Activated T-cell treated with anti-CD3 and anti-CD28 coated beads for 24 hours (primary cell): ENCODE results near the gene CNIH4.
"Not testable (repeated sequence)": the region's sequence is repeated elsewhere in the genome, so short reads cannot be mapped to it uniquely, and the experiment has no call there.

Experiments used
- DNase-seq: peaks from one replicate; pipeline ENCODE4 v3.0.0-alpha.2; 2020; ENCODE audit warnings: low read depth

The CNIH4 gene

DNA sequence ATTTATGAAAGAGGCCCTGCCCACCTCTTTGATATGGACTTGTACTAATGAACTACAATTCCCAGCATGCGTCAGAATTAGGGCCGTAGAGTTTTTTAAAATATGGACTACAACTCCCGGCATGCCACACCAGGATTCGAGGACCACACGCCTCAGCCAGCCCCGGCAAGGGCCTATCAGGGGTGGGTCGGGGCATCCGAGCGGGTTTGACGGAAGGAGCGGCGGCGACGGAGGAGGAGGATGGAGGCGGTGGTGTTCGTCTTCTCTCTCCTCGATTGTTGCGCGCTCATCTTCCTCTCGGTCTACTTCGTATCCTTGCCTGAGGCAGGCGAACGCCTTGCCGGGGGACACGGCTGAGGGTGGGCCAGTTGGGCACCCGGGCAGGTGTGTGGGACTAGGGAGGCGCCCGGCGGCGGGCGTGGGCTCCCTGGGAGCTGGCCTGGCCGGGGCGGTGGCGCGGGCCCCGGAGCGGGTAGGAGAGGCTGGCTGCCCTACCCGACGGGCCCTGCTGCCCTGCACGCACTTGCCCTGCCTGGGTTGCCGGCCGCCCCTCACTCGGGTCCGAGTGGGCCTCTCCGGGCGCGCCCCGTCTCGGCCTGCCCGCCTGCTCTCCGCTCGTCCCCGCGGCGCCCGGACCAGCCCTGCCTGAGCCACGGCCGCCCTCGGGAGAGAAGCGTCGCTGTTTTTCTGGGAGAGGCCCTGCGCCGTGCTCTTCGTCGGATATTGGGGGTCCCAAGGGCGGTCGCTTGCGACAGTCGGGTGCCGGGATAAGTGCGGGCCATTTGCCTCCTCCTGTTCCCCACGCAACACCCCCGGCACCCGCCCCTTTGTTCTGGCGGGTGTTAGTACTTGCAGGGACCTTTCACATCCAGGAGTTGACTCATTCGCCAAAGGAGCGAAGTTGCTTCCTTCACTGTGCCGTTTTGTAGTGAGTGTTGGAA lies at the start of gene CNIH4:
Gene CNIH4, plus strand, starts transcription at position 195 of the 941 bp plus-strand sequence. Its CDS starts 46 bp downstream, at position 241.
- DNase-seq = peak; percentile 86

DNA sequence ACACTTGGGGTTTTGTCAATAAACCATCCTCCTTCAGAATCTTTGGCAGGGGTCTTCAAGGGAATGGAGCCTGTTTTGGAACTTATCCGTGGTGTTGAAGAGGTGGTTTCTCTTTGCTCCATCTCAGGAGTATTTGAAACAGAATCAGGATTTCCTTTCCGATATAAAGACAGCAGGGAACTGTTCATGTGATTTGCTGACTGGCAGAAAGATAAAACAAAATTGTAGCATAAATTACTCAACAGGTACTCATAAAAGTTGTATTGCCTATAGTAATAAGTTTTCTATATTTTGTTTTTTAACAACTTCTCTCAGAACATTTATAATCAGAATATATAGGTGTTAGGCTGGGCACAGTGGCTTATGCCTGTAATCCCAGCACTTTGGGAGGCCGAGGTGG lies 48.6 kb upstream of the CNIH4 start:
- DNase-seq = no peak

DNA sequence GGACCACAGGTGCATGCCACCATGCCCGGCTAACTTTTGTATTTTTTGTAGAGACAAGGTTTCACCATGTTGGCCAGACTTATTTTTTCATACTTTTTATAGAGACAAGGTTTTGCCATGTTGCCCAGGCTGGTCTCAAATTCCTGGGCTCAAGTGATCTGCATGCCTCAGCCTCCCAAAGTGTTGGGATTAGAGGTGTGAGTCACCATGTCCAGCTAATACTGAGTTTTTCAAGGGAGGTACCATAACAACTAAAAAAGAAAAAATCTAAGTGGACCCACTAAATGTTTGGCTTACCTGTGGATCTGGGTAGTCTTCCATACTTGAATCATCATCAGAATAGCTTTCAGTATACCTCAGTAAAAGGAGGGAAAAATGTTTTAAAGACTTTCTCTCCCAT lies 45.2 kb upstream of the CNIH4 start:
- not testable (repeated sequence) for DNase-seq

- no peak for DNase-seq
Measured at GRCh38 chr1:224312025-224312424, 44.7 kb upstream of the CNIH4 start.

GRCh38 chr1:224317383-224318045 lies 39.2 kb upstream of the CNIH4 start:
- no peak for DNase-seq

DNA sequence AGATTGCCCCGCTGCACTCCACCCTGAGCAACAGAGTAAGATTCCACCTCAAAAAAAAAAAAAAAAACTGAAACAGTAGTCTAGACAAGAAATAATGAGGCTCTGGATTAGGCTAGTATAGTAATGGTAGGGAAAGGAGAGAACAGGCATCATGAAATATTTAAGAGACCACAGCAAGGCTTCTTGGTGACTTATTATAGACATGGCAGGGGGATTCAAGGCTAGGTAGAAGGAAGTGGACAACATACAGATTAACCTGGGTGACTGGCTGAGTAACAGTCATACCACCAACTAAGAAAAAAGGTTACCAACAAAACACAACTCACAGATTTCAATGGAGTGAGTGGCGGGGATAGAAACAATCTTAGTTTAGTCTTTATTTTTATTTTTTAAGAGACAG lies 35.0 kb upstream of the CNIH4 start:
- no peak for DNase-seq

GRCh38 chr1:224325959-224326358 lies 30.7 kb upstream of the CNIH4 start:
- DNase-seq = no peak

DNA sequence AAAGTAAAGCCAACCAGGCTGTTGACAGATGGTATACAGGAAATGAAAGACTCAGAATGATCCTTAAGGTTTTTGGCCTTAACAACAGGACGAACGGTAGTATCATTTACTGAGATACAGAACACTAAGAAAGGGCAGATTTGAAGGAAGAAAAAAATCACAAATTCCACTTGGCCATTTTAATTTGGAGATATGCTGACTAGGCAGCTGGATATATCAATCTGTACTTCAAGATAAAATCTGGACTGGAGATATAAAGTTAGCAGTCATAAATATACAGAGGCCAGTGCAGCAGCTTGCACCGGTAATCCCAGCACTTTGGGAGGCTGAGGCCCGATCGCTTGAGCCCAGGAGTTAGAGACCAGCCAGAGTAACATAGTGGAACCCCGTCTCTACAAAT lies 28.0 kb upstream of the CNIH4 start:
- no peak for DNase-seq

- no peak for DNase-seq
Measured at GRCh38 chr1:224329484-224329841, 27.2 kb upstream of the CNIH4 start.

GRCh38 chr1:224329842-224330753 lies 26.6 kb upstream of the CNIH4 start, which contains the start of gene NVL:
TSS of gene NVL (minus strand) at chr1:224330172. CDS start at chr1:224330127, 45 bp downstream.
- peak; percentile 76 for DNase-seq

- no peak for DNase-seq
Measured at GRCh38 chr1:224331326-224331725, 25.4 kb upstream of the CNIH4 start.

DNA sequence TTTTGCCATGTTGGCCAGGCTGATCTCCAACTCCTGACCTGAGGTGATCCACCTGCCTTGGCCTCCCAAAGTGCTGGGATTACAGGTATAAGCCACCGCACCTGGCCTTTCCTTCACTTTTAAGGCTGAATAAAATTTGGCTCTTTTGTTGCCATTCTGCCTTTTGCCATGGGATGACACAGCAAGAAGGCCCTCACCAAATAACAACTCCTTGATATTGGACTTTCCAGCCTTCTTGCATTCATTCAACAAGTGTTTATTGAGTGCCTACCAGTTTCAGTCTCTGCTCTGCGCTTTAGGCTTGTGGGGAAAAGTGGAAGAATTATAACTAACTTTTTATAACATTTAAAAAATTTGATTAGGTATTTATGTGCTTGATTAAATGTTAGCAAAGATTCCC lies 24.9 kb upstream of the CNIH4 start:
- no peak for DNase-seq

DNA sequence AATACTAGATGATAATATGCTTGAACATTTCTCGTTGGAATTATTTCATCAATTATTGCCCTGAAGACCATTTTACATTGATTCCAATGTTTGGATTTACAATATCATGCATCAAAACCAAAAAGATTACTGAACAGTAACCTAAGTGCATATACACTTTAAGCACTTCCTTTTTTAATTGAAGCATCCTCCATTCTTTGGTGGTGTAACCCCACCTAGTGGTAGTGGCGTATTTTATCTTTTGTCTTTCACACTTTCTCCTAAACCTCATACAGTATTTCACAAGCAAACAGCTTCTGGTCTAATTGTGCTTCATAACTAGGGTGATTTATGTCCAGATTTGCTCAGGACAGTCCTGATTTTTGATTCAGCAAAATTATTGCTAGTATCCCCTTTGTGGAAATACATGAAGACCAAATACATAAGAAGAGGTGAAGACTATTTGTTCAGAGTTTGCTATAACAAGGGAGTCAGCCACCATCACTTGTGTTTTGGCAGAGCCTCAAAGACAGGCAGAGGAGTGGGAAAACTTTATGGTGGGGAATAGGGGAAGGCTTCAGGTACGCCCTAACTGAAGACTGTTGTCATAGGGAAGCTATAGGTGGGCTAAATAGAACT lies 23.3 kb upstream of the CNIH4 start:
- no peak for DNase-seq

GRCh38 chr1:224333939-224334786 lies 22.5 kb upstream of the CNIH4 start:
- DNase-seq = no peak

DNA sequence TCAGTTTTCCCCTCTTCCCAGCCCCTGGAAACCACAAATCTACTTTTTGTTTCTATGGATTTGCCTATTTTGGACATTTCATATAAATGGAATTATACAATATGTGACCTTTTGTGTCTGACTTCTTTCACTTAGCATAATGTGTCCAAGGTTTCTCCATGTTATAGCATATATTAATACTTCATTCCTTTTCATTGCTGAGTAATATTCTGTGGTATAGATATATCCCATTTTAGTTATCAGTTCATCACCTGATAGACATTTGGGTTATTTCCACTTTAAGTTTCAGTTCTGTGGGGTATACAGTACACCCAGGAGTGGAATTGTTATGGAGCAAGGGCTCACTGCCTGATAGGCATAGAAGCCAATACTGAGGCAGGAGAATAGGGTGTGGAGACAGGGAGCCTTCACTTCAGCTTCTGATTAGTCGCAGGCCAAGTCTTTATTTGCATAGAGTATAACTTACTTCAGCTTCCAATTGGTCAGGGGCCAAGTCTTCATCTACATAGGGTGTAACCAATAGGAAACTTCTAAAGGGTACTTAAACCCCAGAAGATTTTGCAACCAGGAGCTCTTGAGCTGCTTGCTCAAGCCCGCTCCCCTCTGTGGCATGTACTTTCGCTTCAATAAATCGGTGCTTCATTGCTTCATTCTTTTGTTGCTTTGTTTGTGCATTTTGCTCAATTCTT lies 18.4 kb upstream of the CNIH4 start:
- DNase-seq = no peak

GRCh38 chr1:224339442-224340033 lies 17.1 kb upstream of the CNIH4 start:
- no peak for DNase-seq

GRCh38 chr1:224340453-224341384 lies 16.0 kb upstream of the CNIH4 start:
- DNase-seq = not testable (repeated sequence)

- no peak for DNase-seq
Measured at GRCh38 chr1:224343679-224344078, 13.0 kb upstream of the CNIH4 start.

DNA sequence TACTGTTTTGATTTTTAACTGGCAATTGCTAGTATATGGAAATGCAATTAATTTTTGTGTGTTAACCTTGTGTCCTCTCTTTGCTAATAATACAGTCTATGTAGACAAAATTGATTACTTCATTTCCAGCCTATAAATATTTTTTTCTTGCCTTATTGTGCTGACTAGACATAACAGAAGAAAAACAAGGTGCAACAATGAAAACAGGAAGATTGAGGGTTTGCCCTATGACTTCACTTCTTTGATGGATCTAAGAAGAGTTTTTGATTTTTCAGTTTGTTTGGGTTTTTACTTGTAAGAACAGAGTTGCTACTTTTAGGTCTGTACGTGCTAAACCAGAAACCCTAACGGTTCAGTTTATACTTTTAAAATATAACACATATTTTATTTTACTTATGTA lies 8.5 kb upstream of the CNIH4 start:
- no peak for DNase-seq
